ENCODE data around the gene KIAA0753.

GRCh38 chr17:6561446-6561845 is 79.1 kb downstream of the KIAA0753 start:
- TF ChIP-seq CTCF (IDR thresholded peaks at IDR 0.05 in 4 of 5, conservative IDR thresholded peaks at IDR 0.05 in 1 of 5) (no peak), POLR2A (IDR thresholded peaks at IDR 0.05) (no peak)
